MM.1S (cell line): ENCODE data around the gene VDAC1.

ENCODE experiments used
- EZH2phosphoT487 ChIP-seq: fragments of 300-600 bp; sonication (generic); IDR thresholded peaks from 2 replicates; pipeline ENCODE4 v1.6.1; 2018; ENCODE audit warnings: antibody characterized with exemption, low read length
- TF ChIP-seq, protein P1 (sequence below): fragments of 300-600 bp; sonication (generic); IDR thresholded peaks from 2 replicates; pipeline ENCODE4 v1.5.1; 2016; ENCODE audit warnings: antibody characterized with exemption, low read length, mixed read lengths

DNA sequence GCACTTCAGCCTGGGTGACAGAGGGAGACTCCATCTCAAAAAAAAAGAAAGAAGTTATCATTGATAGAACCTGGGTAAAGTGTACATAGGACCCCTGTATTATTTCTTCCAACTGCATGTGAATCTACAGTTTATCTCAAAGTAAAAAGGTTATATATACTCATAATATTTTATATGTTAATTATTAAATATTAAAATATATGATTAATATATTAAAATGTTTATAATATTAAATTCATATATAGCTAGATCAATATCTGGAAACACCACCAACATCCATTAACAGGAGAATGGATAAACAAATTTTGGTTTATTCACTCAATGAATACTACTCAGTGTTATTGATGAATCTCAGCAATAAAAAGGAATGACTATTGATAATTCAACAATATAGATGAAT, 56.1 kb downstream of the VDAC1 start:
- TF ChIP-seq, protein P1, sequence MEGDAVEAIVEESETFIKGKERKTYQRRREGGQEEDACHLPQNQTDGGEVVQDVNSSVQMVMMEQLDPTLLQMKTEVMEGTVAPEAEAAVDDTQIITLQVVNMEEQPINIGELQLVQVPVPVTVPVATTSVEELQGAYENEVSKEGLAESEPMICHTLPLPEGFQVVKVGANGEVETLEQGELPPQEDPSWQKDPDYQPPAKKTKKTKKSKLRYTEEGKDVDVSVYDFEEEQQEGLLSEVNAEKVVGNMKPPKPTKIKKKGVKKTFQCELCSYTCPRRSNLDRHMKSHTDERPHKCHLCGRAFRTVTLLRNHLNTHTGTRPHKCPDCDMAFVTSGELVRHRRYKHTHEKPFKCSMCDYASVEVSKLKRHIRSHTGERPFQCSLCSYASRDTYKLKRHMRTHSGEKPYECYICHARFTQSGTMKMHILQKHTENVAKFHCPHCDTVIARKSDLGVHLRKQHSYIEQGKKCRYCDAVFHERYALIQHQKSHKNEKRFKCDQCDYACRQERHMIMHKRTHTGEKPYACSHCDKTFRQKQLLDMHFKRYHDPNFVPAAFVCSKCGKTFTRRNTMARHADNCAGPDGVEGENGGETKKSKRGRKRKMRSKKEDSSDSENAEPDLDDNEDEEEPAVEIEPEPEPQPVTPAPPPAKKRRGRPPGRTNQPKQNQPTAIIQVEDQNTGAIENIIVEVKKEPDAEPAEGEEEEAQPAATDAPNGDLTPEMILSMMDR = no peak
- no peak for TF ChIP-seq EZH2phosphoT487
